ENCODE data around the gene RHCE.
"Not testable (repeated sequence)": the region's sequence is repeated elsewhere in the genome, so short reads cannot be mapped to it uniquely, and the experiment has no call there.

DNA sequence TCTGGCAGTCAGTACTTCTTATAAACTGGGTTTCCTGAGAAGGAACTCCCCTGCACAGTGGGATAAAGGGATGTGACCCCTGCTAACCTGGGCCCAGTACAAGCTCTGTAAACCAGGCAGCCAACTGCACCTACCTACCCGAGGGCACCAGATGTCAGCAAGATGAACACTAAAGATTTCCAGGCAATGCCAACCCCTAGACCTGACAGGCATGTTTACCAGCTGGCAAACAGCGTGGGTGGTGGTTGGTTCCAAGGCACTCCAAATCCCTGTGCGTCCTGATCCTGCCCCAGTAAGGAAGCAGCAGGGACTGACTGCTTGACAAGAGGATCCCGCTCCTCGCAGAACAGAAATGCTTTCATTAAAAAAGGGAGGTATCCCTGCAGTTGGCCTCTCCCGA, 2.6 kb upstream of the RHCE start:
- TF ChIP-seq, protein P1, sequence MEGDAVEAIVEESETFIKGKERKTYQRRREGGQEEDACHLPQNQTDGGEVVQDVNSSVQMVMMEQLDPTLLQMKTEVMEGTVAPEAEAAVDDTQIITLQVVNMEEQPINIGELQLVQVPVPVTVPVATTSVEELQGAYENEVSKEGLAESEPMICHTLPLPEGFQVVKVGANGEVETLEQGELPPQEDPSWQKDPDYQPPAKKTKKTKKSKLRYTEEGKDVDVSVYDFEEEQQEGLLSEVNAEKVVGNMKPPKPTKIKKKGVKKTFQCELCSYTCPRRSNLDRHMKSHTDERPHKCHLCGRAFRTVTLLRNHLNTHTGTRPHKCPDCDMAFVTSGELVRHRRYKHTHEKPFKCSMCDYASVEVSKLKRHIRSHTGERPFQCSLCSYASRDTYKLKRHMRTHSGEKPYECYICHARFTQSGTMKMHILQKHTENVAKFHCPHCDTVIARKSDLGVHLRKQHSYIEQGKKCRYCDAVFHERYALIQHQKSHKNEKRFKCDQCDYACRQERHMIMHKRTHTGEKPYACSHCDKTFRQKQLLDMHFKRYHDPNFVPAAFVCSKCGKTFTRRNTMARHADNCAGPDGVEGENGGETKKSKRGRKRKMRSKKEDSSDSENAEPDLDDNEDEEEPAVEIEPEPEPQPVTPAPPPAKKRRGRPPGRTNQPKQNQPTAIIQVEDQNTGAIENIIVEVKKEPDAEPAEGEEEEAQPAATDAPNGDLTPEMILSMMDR (IDR thresholded peaks at IDR 0.05; ENCODE audit: insufficient read depth, low read depth, low read length): not testable (repeated sequence)
- not testable (repeated sequence) for TF ChIP-seq EZH2 (IDR thresholded peaks at IDR 0.05; ENCODE audit: insufficient read depth, low read length)
